Smooth muscle cell (in vitro differentiated cells): ENCODE results near the gene VPS33A. TPM values are rescaled to one million over a fixed set of nuclear protein-coding genes. Genes with fewer than 3 reads are reported as not detected.
A peak's percentile ranks its signal among the peaks of the same experiment; 100 is the strongest.

ENCODE experiments used
- DNase-seq: peaks from one replicate; lab custom pipeline; 2025; ENCODE audit not compliant: unreplicated experiment; lab: John Stamatoyannopoulos, UW
- H2AFZ ChIP-seq: fragments of 200-600 bp; sonication (generic); 2 replicates; pipeline ENCODE4 v1.6.0; 2016; ENCODE audit warnings: antibody characterized with exemption, low read depth, mild to moderate bottlenecking
- H3F3A ChIP-seq: fragments of 200-600 bp; sonication (generic); 2 replicates; pipeline ENCODE4 v1.6.0; 2017; ENCODE audit warnings: antibody characterized with exemption, low read depth
- H3K27ac ChIP-seq: fragments of 200-600 bp; sonication (generic); 2 replicates; pipeline ENCODE4 v1.5.1; 2016; ENCODE audit warnings: low read depth, mild to moderate bottlenecking
- H3K27me3 ChIP-seq: fragments of 200-600 bp; sonication (generic); 2 replicates; pipeline ENCODE4 v1.6.1; 2016; ENCODE audit warnings: low read depth, mild to moderate bottlenecking
- H3K36me3 ChIP-seq: fragments of 200-600 bp; sonication (generic); 2 replicates; pipeline ENCODE4 v1.5.1; 2016; ENCODE audit warnings: low read depth
- H3K4me1 ChIP-seq: fragments of 200-600 bp; sonication (generic); 2 replicates; pipeline ENCODE4 v1.5.1; 2016; ENCODE audit warnings: low read depth
- H3K4me2 ChIP-seq: fragments of 200-600 bp; sonication (generic); 2 replicates; pipeline ENCODE4 v1.6.0; 2016; ENCODE audit warnings: mild to moderate bottlenecking
- H3K4me3 ChIP-seq: fragments of 200-600 bp; sonication (generic); 2 replicates; pipeline ENCODE4 v1.5.1; 2016; ENCODE audit warnings: mild to moderate bottlenecking
- H3K79me2 ChIP-seq: fragments of 200-600 bp; sonication (generic); 2 replicates; pipeline ENCODE4 v1.6.0; 2016; ENCODE audit warnings: low read depth, mild to moderate bottlenecking
- H3K9ac ChIP-seq: fragments of 200-600 bp; sonication (generic); 2 replicates; pipeline ENCODE4 v1.6.0; 2016; ENCODE audit warnings: low read depth
- H3K9me3 ChIP-seq: fragments of 200-600 bp; sonication (generic); replicated peaks from 2 replicates; pipeline ENCODE4 v1.5.1; 2016; ENCODE audit warnings: low read depth
- H4K20me1 ChIP-seq: fragments of 200-600 bp; sonication (generic); 2 replicates; pipeline ENCODE4 v1.6.0; 2016; ENCODE audit warnings: low read depth
- CTCF ChIP-seq: fragments of 200-600 bp; sonication (generic); IDR thresholded peaks from 2 replicates; pipeline ENCODE4 v1.5.1; 2017; ENCODE audit warnings: borderline replicate concordance, mild to moderate bottlenecking, antibody characterized with exemption; ENCODE audit not compliant: insufficient read depth, poor library complexity, severe bottlenecking
- WGBS: methylation state at CpG from one replicate; pipeline ENCODE4 v1.1.7; 2016; ENCODE audit warnings: low lambda C conversion rate; 5-methylcytosine and 5-hydroxymethylcytosine counted together
- polyA plus RNA-seq: library from polyadenylated mRNA; unstranded; fragments of >200 nt; fragmentation: Nextera tagmentation; extraction: Ambion mirVana; gene quantifications from 2 replicates; pipeline ENCODE4 v1.2.1, GENCODE V29; 2016
- small RNA-seq: library from RNA; depleted of rRNA; stranded (forward); fragments of <200 nt; gene quantifications from one replicate; pipeline ENCODE3, GENCODE V24; 2014
- total RNA-seq: library from RNA; depleted of rRNA; stranded (reverse); fragments of >200 nt; gene quantifications from 2 replicates; pipeline ENCODE4 v1.2.3, GENCODE V29; 2014

Gene VPS33A
- total and polyA plus RNA-seq, 2 experiments from 2014 or later: 16.9 to 23.5 TPM

DNA sequence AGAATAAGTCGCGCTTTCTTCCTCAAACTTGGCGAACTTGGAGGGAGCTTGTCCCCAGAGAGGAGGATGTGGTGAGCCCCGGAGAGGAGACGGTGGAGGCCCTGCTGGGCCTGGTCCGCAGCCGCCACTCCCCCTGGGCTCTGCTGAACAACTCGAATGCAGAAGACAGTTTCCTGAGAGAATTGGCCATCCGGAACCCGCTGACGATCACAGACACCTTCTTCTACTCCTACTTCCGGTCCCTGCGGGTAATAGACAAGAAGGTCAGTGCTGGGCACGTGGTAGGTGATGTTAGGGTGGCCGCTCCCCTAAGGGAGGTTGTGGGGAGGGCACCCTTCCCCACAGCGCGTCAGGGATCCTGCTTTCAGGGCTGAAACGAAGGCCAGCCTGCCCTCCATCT lies 81.8 kb downstream of the VPS33A start:
- Histone ChIP-seq H3K9me3 (no peaks in the 10 kb centered on the region), H3K4me2 (no peak overlapping the region), H3K79me2 (no peaks in the 10 kb centered on the region), H3F3A (no peaks in the 10 kb centered on the region), H4K20me1 (no peaks in the 10 kb centered on the region), H3K36me3 (no peaks in the 10 kb centered on the region), H3K4me3 (no peak overlapping the region), H2AFZ (no peak overlapping the region), H3K4me1 (no peaks in the 10 kb centered on the region), H3K9ac (no peak overlapping the region), H3K27me3 (no peaks in the 10 kb centered on the region), H3K27ac (no peak overlapping the region)
- no peak for TF ChIP-seq CTCF
- no peak for DNase-seq
- 94% methylated on average over 18 of the region's 18 CpGs for WGBS

GRCh38 chr12:122183588-122183940 lies 82.7 kb downstream of the VPS33A start:
- H3K9ac ChIP-seq: no peak overlapping the region
- no peak overlapping the region for H3K27ac ChIP-seq
- peak overlapping the region; percentile 94 for H3K4me2 ChIP-seq
- DNase-seq: no peak
- H3K4me3 ChIP-seq: peak overlapping the region; percentile 55
- H3K79me2 ChIP-seq: no peaks in the 10 kb centered on the region
- H4K20me1 ChIP-seq: no peaks in the 10 kb centered on the region
- no peaks in the 10 kb centered on the region for H3K27me3 ChIP-seq
- H3K4me1 ChIP-seq: no peaks in the 10 kb centered on the region
- no peak for TF ChIP-seq CTCF
- no peaks in the 10 kb centered on the region for H3K36me3 ChIP-seq
- H3F3A ChIP-seq: no peaks in the 10 kb centered on the region
- 74% methylated on average over 10 of the region's 10 CpGs for WGBS
- no peaks in the 10 kb centered on the region for H3K9me3 ChIP-seq
- H2AFZ ChIP-seq: peak overlapping the region; percentile 69

DNA sequence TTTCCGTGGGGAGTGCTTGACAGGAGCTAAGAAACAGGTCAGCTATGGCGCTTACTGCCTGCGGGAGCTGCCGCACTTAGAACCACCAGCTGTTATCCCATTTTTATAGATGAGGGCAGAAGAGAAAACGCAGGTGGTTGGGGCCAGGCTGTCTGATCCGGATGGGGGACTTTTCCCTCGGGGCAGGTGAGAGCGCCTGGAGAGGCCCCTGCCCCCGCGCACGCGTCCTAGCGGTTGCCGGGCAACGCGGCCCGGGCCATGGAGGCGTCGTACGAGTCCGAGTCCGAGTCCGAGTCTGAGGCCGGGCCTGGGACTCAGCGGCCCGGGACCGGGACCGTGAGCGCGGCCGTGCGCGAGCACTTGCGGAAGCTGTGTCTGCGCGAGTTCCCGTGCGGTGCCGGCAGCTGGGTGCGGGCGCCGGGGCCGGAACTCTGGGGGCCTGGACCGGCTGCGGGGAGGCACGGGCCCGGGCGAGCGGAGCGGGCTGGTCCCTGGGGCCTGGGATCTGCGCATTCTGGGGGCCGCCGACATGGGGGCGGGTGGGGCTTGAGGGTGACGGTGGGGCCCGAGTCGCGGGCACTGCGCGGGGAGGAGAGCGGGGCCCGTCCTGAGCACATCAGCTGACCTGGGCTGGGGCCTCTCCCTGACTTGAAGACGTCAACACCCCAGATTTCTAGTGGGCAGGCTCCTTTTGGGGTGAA lies 83.3 kb downstream of the VPS33A start, which contains the start of gene LRRC43:
TSS of gene LRRC43 (plus strand) at position 237 of the 701 bp plus-strand sequence. CDS start at position 259, 22 bp downstream.
- H3K27me3 ChIP-seq: no peaks in the 10 kb centered on the region
- no peaks in the 10 kb centered on the region for H3K4me1 ChIP-seq
- no peaks in the 10 kb centered on the region for H3K79me2 ChIP-seq
- DNase-seq: no peak
- H4K20me1 ChIP-seq: no peaks in the 10 kb centered on the region
- no peaks in the 10 kb centered on the region for H3F3A ChIP-seq
- H3K36me3 ChIP-seq: no peaks in the 10 kb centered on the region
- no peak for TF ChIP-seq CTCF
- H3K4me2 ChIP-seq: peak within 1 kb of the TSS; percentile 94
- peak within 1 kb of the TSS; percentile 35 for H3K9ac ChIP-seq
- peak within 1 kb of the TSS; percentile 55 for H3K4me3 ChIP-seq
- peak within 1 kb of the TSS; percentile 69 for H2AFZ ChIP-seq
- no peak within 1 kb of the TSS for H3K27ac ChIP-seq
- H3K9me3 ChIP-seq: no peaks in the 10 kb centered on the region
- 3% methylated on average over 44 of the region's 63 CpGs for WGBS

Small RNAs within 50 kb of the gene (small RNA-seq; reads per million reads assigned to genes)
- 1.9 reads per million, percentile 43 among the genes with 10 or more reads in this experiment for gene DIABLO

Other genes with a start within 250 kb of the VPS33A start
- gene BCL7A, start 244.6 kb downstream of the VPS33A start, total RNA-seq: 2.7 and 4.3 TPM in 2 replicates
- gene BCL7A, start 244.6 kb downstream of the VPS33A start, polyA plus RNA-seq: 3.0 and 5.7 TPM in 2 replicates
- gene MLXIP, start 187.7 kb downstream of the VPS33A start, total RNA-seq: 7.6 and 11.8 TPM in 2 replicates
- gene MLXIP, start 187.7 kb downstream of the VPS33A start, polyA plus RNA-seq: 15.3 and 24.7 TPM in 2 replicates
- gene IL31, start 92.3 kb downstream of the VPS33A start, total RNA-seq: not detected in 2 replicates
- gene IL31, start 92.3 kb downstream of the VPS33A start, polyA plus RNA-seq: not detected in 2 replicates
- 1.3 TPM in 1 of 2 replicates, not detected in the other for gene LRRC43, start 83.4 kb downstream of the VPS33A start, total RNA-seq
- gene LRRC43, start 83.4 kb downstream of the VPS33A start, polyA plus RNA-seq: 0.38 and 0.77 TPM in 2 replicates
- not detected in 2 replicates for gene B3GNT4, start 62.8 kb downstream of the VPS33A start, total RNA-seq
- gene B3GNT4, start 62.8 kb downstream of the VPS33A start, polyA plus RNA-seq: 0.93 and 3.2 TPM in 2 replicates
- 68.8 and 72.4 TPM in 2 replicates for gene DIABLO, start 40.4 kb downstream of the VPS33A start, total RNA-seq
- 76.2 and 82.6 TPM in 2 replicates for gene DIABLO, start 40.4 kb downstream of the VPS33A start, polyA plus RNA-seq
- gene CLIP1, start 156.2 kb upstream of the VPS33A start, total RNA-seq: 40.4 and 42.2 TPM in 2 replicates
- 15.3 and 24.0 TPM in 2 replicates for gene CLIP1, start 156.2 kb upstream of the VPS33A start, polyA plus RNA-seq
- 19.5 and 20.6 TPM in 2 replicates for gene ZCCHC8, start 234.4 kb upstream of the VPS33A start, total RNA-seq
- gene ZCCHC8, start 234.4 kb upstream of the VPS33A start, polyA plus RNA-seq: 8.8 and 13.9 TPM in 2 replicates